ENCODE data around the gene SNX25.

The SNX25 gene

GRCh38 chr4:185346975-185347601 is 137.7 kb downstream of the SNX25 start:
- peaks cover 4% of the 10 kb centered on the region for H3K36me3 ChIP-seq (ENCODE audit: control insufficient read depth, insufficient read depth, low read length)
- no peaks in the 10 kb centered on the region for H3K9me3 ChIP-seq (ENCODE audit: control insufficient read depth, low read length)
- no peak overlapping the region for H3K4me3 ChIP-seq (ENCODE audit: insufficient read depth, low read depth, low read length, poor library complexity, severe bottlenecking)
- DNase-seq = no peak
- H3K4me1 ChIP-seq (ENCODE audit: control insufficient read depth, insufficient read depth, low read length, poor library complexity, severe bottlenecking) = peaks cover 4% of the 10 kb centered on the region
- H3K27ac ChIP-seq (ENCODE audit: insufficient read depth, low read length, poor library complexity, severe bottlenecking) = no peak overlapping the region
- no peaks in the 10 kb centered on the region for H3K27me3 ChIP-seq (replicated peaks; ENCODE audit: control insufficient read depth, insufficient read depth, low read length, poor library complexity, severe bottlenecking)

GRCh38 chr4:185351691-185352090 is 142.3 kb downstream of the SNX25 start:
- H3K27ac ChIP-seq (ENCODE audit: insufficient read depth, low read length, poor library complexity, severe bottlenecking) = no peak overlapping the region
- peaks cover 10% of the 10 kb centered on the region for H3K36me3 ChIP-seq (ENCODE audit: control insufficient read depth, insufficient read depth, low read length)
- no peaks in the 10 kb centered on the region for H3K9me3 ChIP-seq (ENCODE audit: control insufficient read depth, low read length)
- no peak for DNase-seq
- no peaks in the 10 kb centered on the region for H3K27me3 ChIP-seq (replicated peaks; ENCODE audit: control insufficient read depth, insufficient read depth, low read length, poor library complexity, severe bottlenecking)
- H3K4me1 ChIP-seq (ENCODE audit: control insufficient read depth, insufficient read depth, low read length, poor library complexity, severe bottlenecking) = no peaks in the 10 kb centered on the region
- H3K4me3 ChIP-seq (ENCODE audit: insufficient read depth, low read depth, low read length, poor library complexity, severe bottlenecking) = no peak overlapping the region

GRCh38 chr4:185352202-185352601 is 142.8 kb downstream of the SNX25 start:
- Histone ChIP-seq H3K9me3 (ENCODE audit: control insufficient read depth, low read length) (no peaks in the 10 kb centered on the region), H3K36me3 (ENCODE audit: control insufficient read depth, insufficient read depth, low read length) (peaks cover 7% of the 10 kb centered on the region), H3K27me3 (replicated peaks; ENCODE audit: control insufficient read depth, insufficient read depth, low read length, poor library complexity, severe bottlenecking) (no peaks in the 10 kb centered on the region), H3K27ac (ENCODE audit: insufficient read depth, low read length, poor library complexity, severe bottlenecking) (no peak overlapping the region), H3K4me1 (ENCODE audit: control insufficient read depth, insufficient read depth, low read length, poor library complexity, severe bottlenecking) (no peaks in the 10 kb centered on the region), H3K4me3 (ENCODE audit: insufficient read depth, low read depth, low read length, poor library complexity, severe bottlenecking) (no peak overlapping the region)
- no peak for DNase-seq

GRCh38 chr4:185352741-185353140 is 143.3 kb downstream of the SNX25 start:
- Histone ChIP-seq H3K27me3 (replicated peaks; ENCODE audit: control insufficient read depth, insufficient read depth, low read length, poor library complexity, severe bottlenecking) (no peaks in the 10 kb centered on the region), H3K27ac (ENCODE audit: insufficient read depth, low read length, poor library complexity, severe bottlenecking) (no peak overlapping the region), H3K4me1 (ENCODE audit: control insufficient read depth, insufficient read depth, low read length, poor library complexity, severe bottlenecking) (no peaks in the 10 kb centered on the region), H3K36me3 (ENCODE audit: control insufficient read depth, insufficient read depth, low read length) (peaks cover 11% of the 10 kb centered on the region), H3K4me3 (ENCODE audit: insufficient read depth, low read depth, low read length, poor library complexity, severe bottlenecking) (no peak overlapping the region), H3K9me3 (ENCODE audit: control insufficient read depth, low read length) (no peaks in the 10 kb centered on the region)
- DNase-seq = no peak

- H3K4me1 ChIP-seq (ENCODE audit: control insufficient read depth, insufficient read depth, low read length, poor library complexity, severe bottlenecking) = no peaks in the 10 kb centered on the region
- no peak overlapping the region for H3K4me3 ChIP-seq (ENCODE audit: insufficient read depth, low read depth, low read length, poor library complexity, severe bottlenecking)
- H3K36me3 ChIP-seq (ENCODE audit: control insufficient read depth, insufficient read depth, low read length) = peaks cover 11% of the 10 kb centered on the region
- no peaks in the 10 kb centered on the region for H3K9me3 ChIP-seq (ENCODE audit: control insufficient read depth, low read length)
- no peaks in the 10 kb centered on the region for H3K27me3 ChIP-seq (replicated peaks; ENCODE audit: control insufficient read depth, insufficient read depth, low read length, poor library complexity, severe bottlenecking)
- no peak for DNase-seq
- H3K27ac ChIP-seq (ENCODE audit: insufficient read depth, low read length, poor library complexity, severe bottlenecking) = no peak overlapping the region
These were observed 147.8 kb downstream of the SNX25 start for GRCh38 chr4:185357211-185357610.

GRCh38 chr4:185357733-185358440 is 148.5 kb downstream of the SNX25 start:
- no peak for DNase-seq
- H3K9me3 ChIP-seq (ENCODE audit: control insufficient read depth, low read length) = no peaks in the 10 kb centered on the region
- no peak overlapping the region for H3K4me3 ChIP-seq (ENCODE audit: insufficient read depth, low read depth, low read length, poor library complexity, severe bottlenecking)
- no peaks in the 10 kb centered on the region for H3K27me3 ChIP-seq (replicated peaks; ENCODE audit: control insufficient read depth, insufficient read depth, low read length, poor library complexity, severe bottlenecking)
- no peaks in the 10 kb centered on the region for H3K4me1 ChIP-seq (ENCODE audit: control insufficient read depth, insufficient read depth, low read length, poor library complexity, severe bottlenecking)
- peaks cover 11% of the 10 kb centered on the region for H3K36me3 ChIP-seq (ENCODE audit: control insufficient read depth, insufficient read depth, low read length)
- no peak overlapping the region for H3K27ac ChIP-seq (ENCODE audit: insufficient read depth, low read length, poor library complexity, severe bottlenecking)

- DNase-seq = no peak
- H3K36me3 ChIP-seq (ENCODE audit: control insufficient read depth, insufficient read depth, low read length) = peaks cover 11% of the 10 kb centered on the region
- H3K27ac ChIP-seq (ENCODE audit: insufficient read depth, low read length, poor library complexity, severe bottlenecking) = no peak overlapping the region
- H3K4me3 ChIP-seq (ENCODE audit: insufficient read depth, low read depth, low read length, poor library complexity, severe bottlenecking) = no peak overlapping the region
- H3K27me3 ChIP-seq (replicated peaks; ENCODE audit: control insufficient read depth, insufficient read depth, low read length, poor library complexity, severe bottlenecking) = no peaks in the 10 kb centered on the region
- H3K4me1 ChIP-seq (ENCODE audit: control insufficient read depth, insufficient read depth, low read length, poor library complexity, severe bottlenecking) = no peaks in the 10 kb centered on the region
- H3K9me3 ChIP-seq (ENCODE audit: control insufficient read depth, low read length) = no peaks in the 10 kb centered on the region
These were observed 149.1 kb downstream of the SNX25 start for GRCh38 chr4:185358514-185358913.

GRCh38 chr4:185358959-185359358 is 149.6 kb downstream of the SNX25 start:
- Histone ChIP-seq H3K4me3 (ENCODE audit: insufficient read depth, low read depth, low read length, poor library complexity, severe bottlenecking) (no peak overlapping the region), H3K27ac (ENCODE audit: insufficient read depth, low read length, poor library complexity, severe bottlenecking) (no peak overlapping the region)

GRCh38 chr4:185359767-185360446 is 150.5 kb downstream of the SNX25 start:
- H3K4me3 ChIP-seq (ENCODE audit: insufficient read depth, low read depth, low read length, poor library complexity, severe bottlenecking) = no peak overlapping the region
- H3K9me3 ChIP-seq (ENCODE audit: control insufficient read depth, low read length) = no peaks in the 10 kb centered on the region
- no peak for DNase-seq
- peaks cover 5% of the 10 kb centered on the region for H3K36me3 ChIP-seq (ENCODE audit: control insufficient read depth, insufficient read depth, low read length)
- H3K27ac ChIP-seq (ENCODE audit: insufficient read depth, low read length, poor library complexity, severe bottlenecking) = no peak overlapping the region
- H3K4me1 ChIP-seq (ENCODE audit: control insufficient read depth, insufficient read depth, low read length, poor library complexity, severe bottlenecking) = no peaks in the 10 kb centered on the region
- no peaks in the 10 kb centered on the region for H3K27me3 ChIP-seq (replicated peaks; ENCODE audit: control insufficient read depth, insufficient read depth, low read length, poor library complexity, severe bottlenecking)

More at GRCh38 chr4:185358959-185359358, 149.6 kb downstream of the SNX25 start:
- Histone ChIP-seq H3K36me3 (ENCODE audit: control insufficient read depth, insufficient read depth, low read length) (peaks cover 10% of the 10 kb centered on the region), H3K9me3 (ENCODE audit: control insufficient read depth, low read length) (no peaks in the 10 kb centered on the region), H3K4me1 (ENCODE audit: control insufficient read depth, insufficient read depth, low read length, poor library complexity, severe bottlenecking) (no peaks in the 10 kb centered on the region), H3K27me3 (replicated peaks; ENCODE audit: control insufficient read depth, insufficient read depth, low read length, poor library complexity, severe bottlenecking) (no peaks in the 10 kb centered on the region)
- no peak for DNase-seq

- H3K4me3 ChIP-seq (ENCODE audit: insufficient read depth, low read depth, low read length, poor library complexity, severe bottlenecking) = no peak overlapping the region
- H3K9me3 ChIP-seq (ENCODE audit: control insufficient read depth, low read length) = no peaks in the 10 kb centered on the region
- H3K27me3 ChIP-seq (replicated peaks; ENCODE audit: control insufficient read depth, insufficient read depth, low read length, poor library complexity, severe bottlenecking) = no peaks in the 10 kb centered on the region
- H3K27ac ChIP-seq (ENCODE audit: insufficient read depth, low read length, poor library complexity, severe bottlenecking) = no peak overlapping the region
- DNase-seq = no peak
- no peaks in the 10 kb centered on the region for H3K4me1 ChIP-seq (ENCODE audit: control insufficient read depth, insufficient read depth, low read length, poor library complexity, severe bottlenecking)
- peaks cover 5% of the 10 kb centered on the region for H3K36me3 ChIP-seq (ENCODE audit: control insufficient read depth, insufficient read depth, low read length)
These were observed 152.5 kb downstream of the SNX25 start for GRCh38 chr4:185361872-185362271.

Data from effector memory CD4-positive, alpha-beta T cell (primary cell).